H9 (cell line): ENCODE results near the gene PET100. TPM values are rescaled to one million over a fixed set of nuclear protein-coding genes. Genes with fewer than 3 reads are reported as not detected.

Source experiments
- DNase-seq: peaks from one replicate; pipeline ENCODE4 v3.0.0-alpha.2; 2017
- H2AFZ ChIP-seq: one replicate; pipeline ENCODE4 v1.6.1; 2013; ENCODE audit warnings: mild to moderate bottlenecking, low read length, control low read depth, moderate library complexity
- H2AK5ac ChIP-seq: 2 replicates; pipeline ENCODE4 v1.6.1; 2013; ENCODE audit warnings: low read length, control low read depth, mixed read lengths; ENCODE audit not compliant: insufficient read length
- H2BK120ac ChIP-seq: one replicate; pipeline ENCODE4 v1.6.1; 2013; ENCODE audit warnings: low read depth, mild to moderate bottlenecking, low read length, control low read depth, inconsistent platforms; ENCODE audit not compliant: poor library complexity, severe bottlenecking
- H2BK12ac ChIP-seq: 2 replicates; pipeline ENCODE4 v1.6.1; 2013; ENCODE audit warnings: low read length, control low read depth, mixed read lengths, low read depth; ENCODE audit not compliant: insufficient read length
- H2BK15ac ChIP-seq: 2 replicates; pipeline ENCODE4 v1.6.1; 2013; ENCODE audit warnings: low read depth, low read length, control low read depth
- H2BK20ac ChIP-seq: one replicate; pipeline ENCODE4 v1.6.1; 2013; ENCODE audit warnings: low read depth, mild to moderate bottlenecking, low read length, control low read depth, inconsistent platforms; ENCODE audit not compliant: poor library complexity, severe bottlenecking
- H2BK5ac ChIP-seq: 2 replicates; pipeline ENCODE4 v1.6.1; 2013; ENCODE audit warnings: low read length, control low read depth, mixed read lengths; ENCODE audit not compliant: insufficient read length
- H3K14ac ChIP-seq: 2 replicates; pipeline ENCODE4 v1.6.1; 2013; ENCODE audit warnings: low read length, control low read depth; ENCODE audit not compliant: insufficient read depth
- H3K18ac ChIP-seq: 2 replicates; pipeline ENCODE4 v1.6.1; 2013; ENCODE audit warnings: low read depth, mild to moderate bottlenecking, mixed read lengths, low read length, control low read depth; ENCODE audit not compliant: insufficient read length
- H3K23ac ChIP-seq: 2 replicates; pipeline ENCODE4 v1.6.1; 2013; ENCODE audit warnings: low read length, control low read depth, mixed read lengths, low read depth; ENCODE audit not compliant: insufficient read length
- H3K23me2 ChIP-seq: 2 replicates; pipeline ENCODE4 v1.6.1; 2013; ENCODE audit warnings: low read depth, mild to moderate bottlenecking, mixed read lengths, low read length, control low read depth; ENCODE audit not compliant: insufficient read length, poor library complexity, severe bottlenecking
- H3K27ac ChIP-seq: 2 replicates; pipeline ENCODE4 v1.5.1; 2013; ENCODE audit warnings: low read length, control low read depth, mixed read lengths, low read depth; ENCODE audit not compliant: insufficient read length
- H3K27me3 ChIP-seq: 2 replicates; pipeline ENCODE4 v1.6.1; 2013; ENCODE audit warnings: low read length, control low read depth, inconsistent platforms; ENCODE audit not compliant: insufficient read depth
- H3K4ac ChIP-seq: 2 replicates; pipeline ENCODE4 v1.6.1; 2013; ENCODE audit warnings: low read depth, mild to moderate bottlenecking, control low read depth, inconsistent platforms, low read length, moderate library complexity
- H3K4me1 ChIP-seq: 2 replicates; pipeline ENCODE4 v1.6.1; 2013; ENCODE audit warnings: low read length, control low read depth, inconsistent platforms; ENCODE audit not compliant: insufficient read depth
- H3K4me2 ChIP-seq: 2 replicates; pipeline ENCODE4 v1.6.1; 2013; ENCODE audit warnings: low read length, control low read depth, mixed read lengths; ENCODE audit not compliant: insufficient read length, insufficient read depth
- H3K56ac ChIP-seq: 2 replicates; pipeline ENCODE4 v1.6.1; 2013; ENCODE audit warnings: low read depth, mild to moderate bottlenecking, mixed read lengths, low read length, control low read depth; ENCODE audit not compliant: insufficient read length
- H3K79me1 ChIP-seq: 2 replicates; pipeline ENCODE4 v1.6.1; 2013; ENCODE audit warnings: low read depth, mild to moderate bottlenecking, moderate library complexity, low read length, control low read depth, inconsistent platforms; ENCODE audit not compliant: insufficient read depth, poor library complexity, severe bottlenecking
- H3K79me2 ChIP-seq: 2 replicates; pipeline ENCODE4 v1.6.1; 2013; ENCODE audit warnings: low read length, control low read depth, inconsistent platforms; ENCODE audit not compliant: insufficient read depth
- H3K9ac ChIP-seq: 2 replicates; pipeline ENCODE4 v1.6.1; 2013; ENCODE audit warnings: low read length, control low read depth, mixed read lengths; ENCODE audit not compliant: insufficient read length; ENCODE audit errors: extremely low read depth
- H3K9me3 ChIP-seq: one replicate; pipeline ENCODE4 v1.6.1; 2013; ENCODE audit warnings: low read depth, low read length, inconsistent platforms; ENCODE audit not compliant: control insufficient read depth
- H3T11ph ChIP-seq: one replicate; pipeline ENCODE4 v1.6.1; 2013; ENCODE audit warnings: mild to moderate bottlenecking, low read length, control low read depth, inconsistent platforms
- H4K20me1 ChIP-seq: one replicate; pipeline ENCODE4 v1.6.1; 2013; ENCODE audit not compliant: control insufficient read depth, insufficient read length, insufficient read depth
- H4K5ac ChIP-seq: 2 replicates; pipeline ENCODE4 v1.6.1; 2013; ENCODE audit warnings: low read depth, mild to moderate bottlenecking, mixed read lengths, low read length, control low read depth; ENCODE audit not compliant: insufficient read length
- H4K8ac ChIP-seq: replicated peaks from 2 replicates; pipeline ENCODE4 v1.6.1; 2013; ENCODE audit warnings: low read length, control low read depth, mixed read lengths, low read depth; ENCODE audit not compliant: insufficient read length
- H4K91ac ChIP-seq: 2 replicates; pipeline ENCODE4 v1.6.1; 2013; ENCODE audit warnings: low read depth, mild to moderate bottlenecking, moderate library complexity, mixed read lengths, low read length, control low read depth; ENCODE audit not compliant: insufficient read length
- H3K27ac Mint-ChIP-seq, 3 experiments: 2 replicates in 2 of 3; 3 replicates in 1 of 3; pipeline ENCODE4 v1.8.0; 2020 to 2021; ENCODE audit warnings: mixed read lengths in 3 of 3, mild to moderate bottlenecking in 1 of 3, moderate library complexity in 1 of 3
- H3K27me3 Mint-ChIP-seq: 2 replicates; pipeline ENCODE4 v1.8.0; 2021; ENCODE audit warnings: low read depth, mild to moderate bottlenecking, moderate library complexity, mixed read lengths
- H3K36me3 Mint-ChIP-seq, 3 experiments: 2 replicates in 2 of 3; 3 replicates in 1 of 3; pipeline ENCODE4 v1.8.0; 2020 to 2021; ENCODE audit warnings: low read depth in 3 of 3, mixed read lengths in 3 of 3; ENCODE audit not compliant: insufficient read depth in 1 of 3
- H3K4me1 Mint-ChIP-seq, 2 experiments: 2 replicates each; pipeline ENCODE4 v1.8.0; 2020; ENCODE audit warnings: mixed read lengths in 2 of 2
- H3K4me3 Mint-ChIP-seq, 2 experiments: 2 replicates in 1 of 2; 3 replicates in 1 of 2; pipeline ENCODE4 v1.8.0; 2020 to 2021; ENCODE audit warnings: mild to moderate bottlenecking in 2 of 2, mixed read lengths in 2 of 2, moderate library complexity in 1 of 2
- H3K9me3 Mint-ChIP-seq, 2 experiments: 2 replicates in 1 of 2; 3 replicates in 1 of 2; pipeline ENCODE4 v1.8.0; 2020; ENCODE audit warnings: mild to moderate bottlenecking in 2 of 2, mixed read lengths in 2 of 2, moderate library complexity in 1 of 2
- CTCF ChIP-seq: fragments of 200-600 bp; sonication (generic); conservative IDR thresholded peaks from 3 replicates; pipeline ENCODE4 v1.8.0; 2021; ENCODE audit warnings: antibody characterized with exemption, mild to moderate bottlenecking
- WGBS: extraction: QIAGEN DNeasy Blood & Tissue Kit; methylation state at CpG from one replicate; pipeline ENCODE4 v1.1.7; 2013; ENCODE audit warnings: missing lambda C conversion rate, low lambda C conversion rate, mixed read lengths; ENCODE audit not compliant: insufficient read length; ENCODE audit errors: extremely low coverage; 5-methylcytosine and 5-hydroxymethylcytosine counted together
- total RNA-seq: library from RNA; stranded (reverse); gene quantifications from 2 replicates; pipeline ENCODE4 v1.2.1, GENCODE V29; 2021

Gene PET100
- total RNA-seq, 1 experiment from 2014 or later = 129 TPM

GRCh38 chr19:7607874-7608560 lies 21.6 kb upstream of the PET100 start:
- Mint-ChIP-seq H3K36me3 (peaks cover 12 to 37% (median 34%) of the 10 kb centered on the region in 3 experiments), H3K27me3 (no peaks in the 10 kb centered on the region), H3K27ac (no peak overlapping the region), H3K4me1 (peaks cover 0 to 11% of the 10 kb centered on the region in 2 experiments; a peak in 2 of 4 replicates), H3K9me3 (peaks cover 0 to 2% of the 10 kb centered on the region in 2 experiments; a peak in 1 of 5 replicates), H3K4me3 (no peak overlapping the region)
- H4K91ac ChIP-seq = no peak overlapping the region
- H4K20me1 ChIP-seq = no peaks in the 10 kb centered on the region
- H3K79me1 ChIP-seq = peaks cover 5% of the 10 kb centered on the region
- DNase-seq = no peak
- no peak overlapping the region for H3K56ac ChIP-seq
- H3K4me2 ChIP-seq = no peak overlapping the region
- no peak overlapping the region for H2BK20ac ChIP-seq
- no peak overlapping the region for H3K18ac ChIP-seq
- no CpG with 5 or more reads among the region's 25 CpGs for WGBS
- H2BK120ac ChIP-seq = no peak overlapping the region
- H3K14ac ChIP-seq = no peak overlapping the region
- no peak overlapping the region for H3K27ac ChIP-seq
- no peaks in the 10 kb centered on the region; the same call in 1 of the 2 replicates for H3K4me1 ChIP-seq
- H3K23ac ChIP-seq = no peak overlapping the region
- H3K9me3 ChIP-seq = no peaks in the 10 kb centered on the region
- TF ChIP-seq CTCF = no peak
- no peaks in the 10 kb centered on the region for H3K79me2 ChIP-seq
- H3K4ac ChIP-seq = no peak overlapping the region
- no peak overlapping the region for H3K9ac ChIP-seq
- H3K27me3 ChIP-seq = no peaks in the 10 kb centered on the region
- H2AFZ ChIP-seq = no peak overlapping the region
- no peak overlapping the region for H3T11ph ChIP-seq
- no peak overlapping the region for H2AK5ac ChIP-seq
- H4K8ac ChIP-seq = no peak overlapping the region
- no peak overlapping the region for H2BK12ac ChIP-seq
- H2BK5ac ChIP-seq = no peak overlapping the region
- H3K23me2 ChIP-seq = no peaks in the 10 kb centered on the region
- no peak overlapping the region for H2BK15ac ChIP-seq
- no peak overlapping the region for H4K5ac ChIP-seq
